Measurements from ENCODE around the gene CYP4A11. TPM values are rescaled to one million over a fixed set of nuclear protein-coding genes. Genes with fewer than 3 reads are reported as not detected.
"Not testable (repeated sequence)": the region's sequence is repeated elsewhere in the genome, so short reads cannot be mapped to it uniquely, and the experiment has no call there.

CYP4A11 gene
- total RNA-seq, 1 donor from 2014 or later = not detected

- POLR2A ChIA-PET = no interaction called here
- CTCF ChIA-PET = no interaction called here
- DNase-seq (no peak), ATAC-seq (ENCODE audit: low read depth) (no peak)
- Mint-ChIP-seq H3K4me1 (no peaks in the 10 kb centered on the region), H3K27ac (no peak overlapping the region), H3K4me3 (no peak overlapping the region), H3K9me3 (no peaks in the 10 kb centered on the region), H3K27me3 (peaks cover 13% of the 10 kb centered on the region), H3K36me3 (ENCODE audit: low read depth) (no peaks in the 10 kb centered on the region)
- intact Hi-C loops (cut with micrococcal nuclease) = no loop called here
- TF ChIP-seq CTCF (IDR thresholded peaks at IDR 0.05) = no peak
Measured at GRCh38 chr1:46931151-46931550, 10.1 kb downstream of the CYP4A11 start.

- ChIA-PET CTCF (no interaction called here), POLR2A (no interaction called here)
- TF ChIP-seq CTCF (IDR thresholded peaks at IDR 0.05) = no peak
- H3K27me3 Mint-ChIP-seq = peaks cover 16% of the 10 kb centered on the region
- no peak overlapping the region for H3K4me3 Mint-ChIP-seq
- H3K9me3 Mint-ChIP-seq = peaks cover 7% of the 10 kb centered on the region
- no peak overlapping the region for H3K27ac Mint-ChIP-seq
- no peak for ATAC-seq (ENCODE audit: low read depth)
- no peak for DNase-seq
- no peaks in the 10 kb centered on the region for H3K4me1 Mint-ChIP-seq
- intact Hi-C loops (cut with micrococcal nuclease) = loop anchor here (5.0 kb wide), 1 partner anchor 220 kb away; no protein-coding TSS in a partner anchor
- no peaks in the 10 kb centered on the region for H3K36me3 Mint-ChIP-seq (ENCODE audit: low read depth)
Measured at GRCh38 chr1:46927249-46927835, 13.9 kb downstream of the CYP4A11 start.

DNA sequence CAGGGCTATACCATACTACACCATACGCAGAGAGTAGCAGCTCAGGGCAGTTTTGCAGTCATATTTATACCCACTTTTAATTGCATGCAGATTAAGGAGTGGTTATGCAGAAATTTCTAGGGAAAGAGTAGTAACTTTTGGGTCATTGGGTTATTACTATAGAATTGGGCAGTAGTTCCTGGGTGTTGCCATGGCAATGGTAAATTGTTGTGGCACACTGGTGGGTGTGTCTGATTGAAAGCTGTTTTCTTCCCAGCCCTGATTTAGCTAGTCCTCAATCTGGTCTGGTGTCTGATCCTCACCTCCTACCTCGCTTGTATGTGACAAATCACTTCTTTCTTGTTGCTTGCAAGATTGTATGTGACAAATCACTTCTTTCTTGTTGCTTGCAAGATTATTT, 30.5 kb downstream of the CYP4A11 start:
- intact Hi-C loops (cut with micrococcal nuclease) = no loop called here
- Mint-ChIP-seq H3K4me1 (no peaks in the 10 kb centered on the region), H3K27me3 (no peaks in the 10 kb centered on the region)

DNA sequence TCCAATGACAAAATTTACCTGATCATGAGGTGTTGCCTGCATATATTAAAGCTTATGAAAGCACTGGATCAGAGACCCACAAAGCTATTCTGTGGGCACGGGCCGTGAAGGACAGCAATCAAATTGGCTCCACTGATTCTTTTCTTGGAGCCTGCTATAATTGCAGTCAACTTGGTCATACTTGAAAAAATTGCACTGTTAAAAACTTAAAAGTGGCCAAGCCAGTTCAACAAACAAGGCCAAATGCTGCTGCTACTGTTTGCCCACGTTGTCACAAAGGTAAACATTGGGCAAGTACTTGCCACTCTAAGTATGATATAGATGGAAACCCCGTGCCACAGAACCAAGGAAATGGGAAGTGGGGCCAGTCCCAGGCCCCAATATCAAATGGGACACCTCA, 37.8 kb downstream of the CYP4A11 start:
- intact Hi-C loops (cut with micrococcal nuclease) = no loop called here
- Mint-ChIP-seq H3K4me3 (no peak overlapping the region), H3K9me3 (peaks cover 22% of the 10 kb centered on the region), H3K27ac (no peak overlapping the region), H3K4me1 (no peaks in the 10 kb centered on the region), H3K36me3 (ENCODE audit: low read depth) (peaks cover 1% of the 10 kb centered on the region), H3K27me3 (peaks cover 2% of the 10 kb centered on the region)
- CTCF ChIA-PET = no interaction called here
- DNase-seq (no peak), ATAC-seq (ENCODE audit: low read depth) (no peak)
- no peak for TF ChIP-seq CTCF (IDR thresholded peaks at IDR 0.05)
- POLR2A ChIA-PET = no interaction called here

More for the DNA sequence above, 30.5 kb downstream of the CYP4A11 start:
- ATAC-seq (ENCODE audit: low read depth) (no peak), DNase-seq (no peak)
- no peak for TF ChIP-seq CTCF (IDR thresholded peaks at IDR 0.05)
- H3K4me3 Mint-ChIP-seq = no peak overlapping the region
- POLR2A ChIA-PET = no interaction called here
- peaks cover 1% of the 10 kb centered on the region for H3K36me3 Mint-ChIP-seq (ENCODE audit: low read depth)
- no peak overlapping the region for H3K27ac Mint-ChIP-seq
- CTCF ChIA-PET = no interaction called here
- H3K9me3 Mint-ChIP-seq = peaks cover 21% of the 10 kb centered on the region

DNA sequence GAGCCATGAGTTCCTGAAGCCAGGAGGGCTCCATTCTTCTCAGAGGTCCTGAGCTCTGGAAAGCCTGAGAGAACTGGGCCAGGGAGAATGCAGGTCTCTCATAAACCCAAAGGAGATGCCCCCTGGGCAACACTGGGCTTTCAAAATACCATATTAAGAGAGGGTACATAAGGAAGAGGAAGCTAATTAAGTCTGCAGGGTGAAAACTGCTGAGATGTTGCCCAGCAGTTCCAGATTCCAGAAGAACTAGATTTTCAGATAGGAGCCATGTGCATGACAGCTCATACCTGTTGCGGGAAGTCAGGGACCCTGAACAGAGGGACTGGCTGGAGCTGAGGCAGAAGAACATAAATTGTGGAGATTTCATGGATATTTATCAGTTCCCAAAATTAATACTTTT, 40.9 kb downstream of the CYP4A11 start:
- ATAC-seq (ENCODE audit: low read depth) = no peak
- TF ChIP-seq CTCF (IDR thresholded peaks at IDR 0.05) = no peak
- H3K4me3 Mint-ChIP-seq = no peak overlapping the region
- no peak for DNase-seq
- no peak overlapping the region for H3K27ac Mint-ChIP-seq
- CTCF ChIA-PET = no interaction called here
- H3K9me3 Mint-ChIP-seq = peaks cover 12% of the 10 kb centered on the region
- H3K27me3 Mint-ChIP-seq = peaks cover 2% of the 10 kb centered on the region
- intact Hi-C loops (cut with micrococcal nuclease) = no loop called here
- POLR2A ChIA-PET = no interaction called here
- no peaks in the 10 kb centered on the region for H3K36me3 Mint-ChIP-seq (ENCODE audit: low read depth)
- H3K4me1 Mint-ChIP-seq = no peaks in the 10 kb centered on the region

GRCh38 chr1:46881656-46882055, 59.6 kb downstream of the CYP4A11 start:
- CTCF ChIA-PET; H3K36me3 Mint-ChIP-seq (ENCODE audit: low read depth); H3K27ac Mint-ChIP-seq: not testable (repeated sequence)

More at GRCh38 chr1:46881656-46882055, 59.6 kb downstream of the CYP4A11 start:
- H3K4me1 Mint-ChIP-seq; ATAC-seq (ENCODE audit: low read depth); H3K27me3 Mint-ChIP-seq; intact Hi-C loops (cut with micrococcal nuclease); H3K9me3 Mint-ChIP-seq; DNase-seq; POLR2A ChIA-PET; H3K4me3 Mint-ChIP-seq: not testable (repeated sequence)
